ENCODE measurements around the gene MAN1C1. TPM values are rescaled to one million over a fixed set of nuclear protein-coding genes. Genes with fewer than 3 reads are reported as not detected.

Gene MAN1C1
- polyA plus RNA-seq, 1 donor from 2014 or later = 1.3 TPM

DNA sequence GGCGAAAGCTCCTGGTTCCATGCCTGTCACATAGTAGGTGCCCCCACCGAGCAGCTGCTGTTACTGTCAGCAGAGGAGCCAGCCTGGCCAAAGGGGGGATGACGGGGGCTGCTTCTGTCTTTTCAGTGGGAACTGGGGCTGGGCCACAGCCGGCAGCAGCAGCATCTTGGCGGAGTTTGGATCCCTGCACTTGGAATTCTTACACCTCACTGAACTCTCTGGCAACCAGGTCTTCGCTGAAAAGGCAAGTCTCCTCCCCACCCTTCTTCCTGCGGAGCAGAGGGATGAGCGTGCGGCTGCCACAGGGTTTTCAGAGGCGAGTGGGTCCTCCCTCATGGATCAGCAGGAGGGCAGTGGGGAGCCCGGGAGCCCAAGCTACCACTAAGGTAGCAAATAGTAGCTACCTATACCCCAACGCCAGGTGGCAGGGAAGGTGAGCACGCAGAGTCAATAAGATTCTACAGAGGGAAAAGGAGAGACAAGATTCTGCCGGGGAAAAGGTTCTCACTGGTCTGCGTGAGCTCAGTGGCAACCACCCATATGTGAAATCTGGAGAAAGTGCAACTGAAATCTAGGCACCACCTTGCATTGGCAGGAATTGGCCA is 142.0 kb downstream of the MAN1C1 start:
- Histone ChIP-seq H3K27ac (ENCODE audit: low read length) (no peak overlapping the region), H3K36me3 (ENCODE audit: insufficient read depth, low read length) (no peaks in the 10 kb centered on the region), H3K4me2 (ENCODE audit: low read length) (no peak overlapping the region), H3K27me3 (ENCODE audit: insufficient read depth, low read depth, low read length) (no peaks in the 10 kb centered on the region), H3K79me2 (replicated peaks; ENCODE audit: insufficient read depth, low read length) (no peaks in the 10 kb centered on the region), H3K9me2 (ENCODE audit: insufficient read depth, low read length) (no peaks in the 10 kb centered on the region), H3K9me3 (ENCODE audit: low read length) (no peaks in the 10 kb centered on the region), H4K20me1 (ENCODE audit: insufficient read depth) (no peaks in the 10 kb centered on the region), H3K4me3 (ENCODE audit: low read length) (no peak overlapping the region), H3F3A (ENCODE audit: insufficient read depth, low read length, poor library complexity, severe bottlenecking) (no peaks in the 10 kb centered on the region), H2AFZ (ENCODE audit: low read depth, low read length) (no peak overlapping the region), H3K9ac (ENCODE audit: low read length) (no peak overlapping the region)
- TF ChIP-seq EP300 (conservative IDR thresholded peaks at IDR 0.05; ENCODE audit: poor library complexity, severe bottlenecking) (no peak), POLR2AphosphoS5 (IDR thresholded peaks at IDR 0.05) (no peak), REST (IDR thresholded peaks at IDR 0.05; ENCODE audit: borderline replicate concordance) (no peak), TAF1 (IDR thresholded peaks at IDR 0.05; ENCODE audit: low read depth) (no peak), EZH2 (IDR thresholded peaks at IDR 0.05; ENCODE audit: borderline replicate concordance, insufficient read depth, low read length, poor library complexity, severe bottlenecking) (no peak), SMC3 (conservative IDR thresholded peaks at IDR 0.05; ENCODE audit: poor library complexity) (no peak), RAD21 (conservative IDR thresholded peaks at IDR 0.05) (no peak), MXI1 (conservative IDR thresholded peaks at IDR 0.05; ENCODE audit: poor library complexity, severe bottlenecking) (no peak)

DNA sequence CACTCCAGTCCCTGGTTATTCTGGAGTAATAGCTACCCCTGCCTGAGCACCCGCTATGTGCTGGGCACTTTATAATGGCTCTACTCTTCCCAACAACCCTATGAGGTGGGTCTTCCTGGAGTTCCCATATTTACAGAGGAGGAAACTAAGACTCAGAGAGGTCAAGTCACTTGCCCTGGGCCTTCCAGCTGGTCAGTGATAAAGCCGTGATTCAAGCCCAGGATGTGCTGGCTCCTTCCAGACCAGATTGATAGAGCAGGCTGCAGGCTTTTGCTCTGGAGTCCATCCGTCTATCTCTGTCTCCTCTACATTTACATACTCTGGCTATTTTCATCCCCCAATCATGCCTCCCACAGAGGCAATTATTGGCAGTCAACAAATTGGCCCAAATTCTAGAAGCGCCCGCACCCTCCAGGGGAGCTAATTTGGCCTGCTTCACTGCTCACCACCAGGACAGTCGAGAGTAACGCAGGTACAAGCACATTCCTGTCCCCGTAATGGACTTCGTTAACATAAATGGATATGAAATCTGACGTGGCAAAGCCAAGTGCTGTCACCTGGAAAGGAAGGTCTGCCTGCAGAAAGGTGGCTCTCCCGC is 143.6 kb downstream of the MAN1C1 start:
- Histone ChIP-seq H3K4me2 (ENCODE audit: low read length) (no peak overlapping the region), H2AFZ (ENCODE audit: low read depth, low read length) (no peak overlapping the region), H3K9ac (ENCODE audit: low read length) (no peak overlapping the region), H3K36me3 (ENCODE audit: insufficient read depth, low read length) (no peaks in the 10 kb centered on the region), H3K9me3 (ENCODE audit: low read length) (no peaks in the 10 kb centered on the region), H3K79me2 (replicated peaks; ENCODE audit: insufficient read depth, low read length) (no peaks in the 10 kb centered on the region), H3K9me2 (ENCODE audit: insufficient read depth, low read length) (no peaks in the 10 kb centered on the region), H3K27me3 (ENCODE audit: insufficient read depth, low read depth, low read length) (no peaks in the 10 kb centered on the region), H3K27ac (ENCODE audit: low read length) (no peak overlapping the region), H3F3A (ENCODE audit: insufficient read depth, low read length, poor library complexity, severe bottlenecking) (no peaks in the 10 kb centered on the region), H4K20me1 (ENCODE audit: insufficient read depth) (no peaks in the 10 kb centered on the region), H3K4me3 (ENCODE audit: low read length) (no peak overlapping the region)
- TF ChIP-seq, protein P1, sequence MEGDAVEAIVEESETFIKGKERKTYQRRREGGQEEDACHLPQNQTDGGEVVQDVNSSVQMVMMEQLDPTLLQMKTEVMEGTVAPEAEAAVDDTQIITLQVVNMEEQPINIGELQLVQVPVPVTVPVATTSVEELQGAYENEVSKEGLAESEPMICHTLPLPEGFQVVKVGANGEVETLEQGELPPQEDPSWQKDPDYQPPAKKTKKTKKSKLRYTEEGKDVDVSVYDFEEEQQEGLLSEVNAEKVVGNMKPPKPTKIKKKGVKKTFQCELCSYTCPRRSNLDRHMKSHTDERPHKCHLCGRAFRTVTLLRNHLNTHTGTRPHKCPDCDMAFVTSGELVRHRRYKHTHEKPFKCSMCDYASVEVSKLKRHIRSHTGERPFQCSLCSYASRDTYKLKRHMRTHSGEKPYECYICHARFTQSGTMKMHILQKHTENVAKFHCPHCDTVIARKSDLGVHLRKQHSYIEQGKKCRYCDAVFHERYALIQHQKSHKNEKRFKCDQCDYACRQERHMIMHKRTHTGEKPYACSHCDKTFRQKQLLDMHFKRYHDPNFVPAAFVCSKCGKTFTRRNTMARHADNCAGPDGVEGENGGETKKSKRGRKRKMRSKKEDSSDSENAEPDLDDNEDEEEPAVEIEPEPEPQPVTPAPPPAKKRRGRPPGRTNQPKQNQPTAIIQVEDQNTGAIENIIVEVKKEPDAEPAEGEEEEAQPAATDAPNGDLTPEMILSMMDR (IDR thresholded peaks at IDR 0.05; ENCODE audit: poor library complexity, severe bottlenecking) = no peak
- no peak for TF ChIP-seq EZH2 (IDR thresholded peaks at IDR 0.05; ENCODE audit: borderline replicate concordance, insufficient read depth, low read length, poor library complexity, severe bottlenecking)
- TF ChIP-seq MXI1 (conservative IDR thresholded peaks at IDR 0.05; ENCODE audit: poor library complexity, severe bottlenecking) = no peak
